ENCODE data around the gene MEGF11.

Gene MEGF11

GRCh38 chr15:65914981-65915925 lies 338.3 kb downstream of the MEGF11 start:
- no peak for DNase-seq (ENCODE audit: low spot score)

GRCh38 chr15:65914386-65914785 lies 339.2 kb downstream of the MEGF11 start:
- no peak for DNase-seq (ENCODE audit: low spot score)

GRCh38 chr15:65913631-65914199 lies 339.8 kb downstream of the MEGF11 start:
- no peak for DNase-seq (ENCODE audit: low spot score)

- DNase-seq (ENCODE audit: low spot score): no peak
Measured at GRCh38 chr15:65912235-65912634, 341.3 kb downstream of the MEGF11 start.

- no peak for DNase-seq (ENCODE audit: low spot score)
Measured at GRCh38 chr15:65910341-65910740, 343.2 kb downstream of the MEGF11 start.

GRCh38 chr15:65909831-65910230 lies 343.7 kb downstream of the MEGF11 start:
- DNase-seq (ENCODE audit: low spot score): no peak

- DNase-seq (ENCODE audit: low spot score): no peak
Measured at GRCh38 chr15:65908876-65909275, 344.7 kb downstream of the MEGF11 start.

GRCh38 chr15:65907661-65908060 lies 345.9 kb downstream of the MEGF11 start:
- no peak for DNase-seq (ENCODE audit: low spot score)

- DNase-seq (ENCODE audit: low spot score): no peak
Measured at GRCh38 chr15:65906396-65906795, 347.2 kb downstream of the MEGF11 start.

- DNase-seq (ENCODE audit: low spot score): no peak
Measured at GRCh38 chr15:65904301-65904700, 349.2 kb downstream of the MEGF11 start.

- DNase-seq (ENCODE audit: low spot score): peak; percentile 41
Measured at GRCh38 chr15:65903296-65904073, 350.1 kb downstream of the MEGF11 start.

- DNase-seq (ENCODE audit: low spot score): no peak
Measured at GRCh38 chr15:65902373-65902772, 351.2 kb downstream of the MEGF11 start.

GRCh38 chr15:65901836-65902235 lies 351.7 kb downstream of the MEGF11 start:
- no peak for DNase-seq (ENCODE audit: low spot score)

- no peak for DNase-seq (ENCODE audit: low spot score)
Measured at GRCh38 chr15:65901336-65901735, 352.2 kb downstream of the MEGF11 start.

GRCh38 chr15:65900488-65900887 lies 353.1 kb downstream of the MEGF11 start:
- DNase-seq (ENCODE audit: low spot score): no peak

GRCh38 chr15:65896236-65896635 lies 357.3 kb downstream of the MEGF11 start:
- no peak for DNase-seq (ENCODE audit: low spot score)

GRCh38 chr15:65893060-65893459 lies 360.5 kb downstream of the MEGF11 start:
- no peak for DNase-seq (ENCODE audit: low spot score)

GRCh38 chr15:65888981-65889380 lies 364.6 kb downstream of the MEGF11 start:
- no peak for DNase-seq (ENCODE audit: low spot score)

- no peak for DNase-seq (ENCODE audit: low spot score)
Measured at GRCh38 chr15:65887565-65887964, 366.0 kb downstream of the MEGF11 start.

- DNase-seq (ENCODE audit: low spot score): no peak
Measured at GRCh38 chr15:65885668-65886218, 367.8 kb downstream of the MEGF11 start.

GRCh38 chr15:65884511-65884910 lies 369.0 kb downstream of the MEGF11 start:
- no peak for DNase-seq (ENCODE audit: low spot score)

GRCh38 chr15:65883571-65883970 lies 370.0 kb downstream of the MEGF11 start:
- DNase-seq (ENCODE audit: low spot score): no peak
